ENCODE results near the gene C13orf46.
"Not testable (repeated sequence)": the region's sequence is repeated elsewhere in the genome, so short reads cannot be mapped to it uniquely, and the experiment has no call there.

C13orf46 gene

GRCh38 chr13:113973218-113974164 is at the start of gene C13orf46:
TSS of gene C13orf46 (minus strand) at chr13:113974076. CDS start at chr13:113973997, 79 bp downstream.
- no peak for FAIRE-seq

DNA sequence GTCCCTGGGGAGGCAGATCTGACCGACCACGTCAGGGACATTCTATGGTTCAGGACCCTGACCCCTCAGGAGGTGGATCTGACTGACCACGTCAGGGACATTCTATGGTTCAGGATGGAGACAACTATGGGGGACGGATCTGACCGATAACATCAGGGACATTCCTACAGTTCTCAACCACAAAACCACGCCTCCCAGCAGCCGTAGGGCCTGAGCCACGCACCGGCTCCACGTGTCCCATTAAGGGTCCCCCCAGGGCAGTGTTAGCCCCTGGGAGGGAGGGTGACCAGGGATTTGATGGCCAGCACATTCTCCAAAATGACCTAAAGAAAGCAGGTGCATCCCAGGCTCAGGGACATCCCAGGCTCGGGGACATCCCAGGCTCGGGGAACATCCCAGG is 49.0 kb upstream of the C13orf46 start:
- no peak for FAIRE-seq

- FAIRE-seq: no peak
Observed at GRCh38 chr13:114022309-114022669, 48.4 kb upstream of the C13orf46 start.

DNA sequence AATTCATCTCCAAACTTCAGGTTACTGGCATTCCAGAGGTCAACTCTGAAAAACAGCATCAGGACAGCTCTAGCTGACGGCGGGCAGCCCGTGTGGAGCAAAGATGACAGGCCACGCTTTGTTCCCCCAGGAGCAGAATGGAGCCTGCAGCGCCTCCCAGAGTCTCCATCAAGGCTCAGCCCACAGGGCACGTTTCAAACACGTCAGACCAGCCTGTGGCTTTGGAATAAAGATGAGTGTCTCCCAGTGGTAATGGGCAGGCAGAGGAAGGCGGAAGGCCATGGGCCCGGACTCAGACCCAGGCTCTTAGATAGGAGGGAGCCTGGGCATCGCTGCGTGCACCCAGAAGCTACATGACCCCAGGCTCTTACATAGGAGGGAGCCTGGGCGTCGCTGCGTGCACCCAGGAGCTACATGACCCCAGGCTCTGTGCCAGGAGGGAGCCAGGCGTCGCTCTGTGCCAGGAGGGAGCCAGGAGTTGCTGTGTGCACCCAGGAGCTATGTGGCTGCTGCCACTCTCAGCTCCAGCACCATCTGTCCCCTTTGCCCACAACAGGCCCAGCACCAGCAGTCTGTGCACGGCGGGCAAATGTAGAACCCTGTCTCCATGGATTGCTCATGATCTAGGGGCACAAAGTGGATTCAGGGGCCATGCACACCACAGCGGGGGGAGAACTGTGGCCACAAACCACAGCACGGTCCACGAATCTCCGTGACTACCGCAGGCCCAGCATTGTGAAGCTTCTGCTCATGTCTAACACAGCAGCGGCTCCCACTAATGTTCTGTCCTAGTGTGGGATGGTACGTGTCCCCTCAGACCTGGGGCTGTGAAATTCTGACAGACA is 47.8 kb upstream of the C13orf46 start:
- FAIRE-seq: no peak

GRCh38 chr13:114020750-114021463 is 47.0 kb upstream of the C13orf46 start:
- FAIRE-seq: no peak

DNA sequence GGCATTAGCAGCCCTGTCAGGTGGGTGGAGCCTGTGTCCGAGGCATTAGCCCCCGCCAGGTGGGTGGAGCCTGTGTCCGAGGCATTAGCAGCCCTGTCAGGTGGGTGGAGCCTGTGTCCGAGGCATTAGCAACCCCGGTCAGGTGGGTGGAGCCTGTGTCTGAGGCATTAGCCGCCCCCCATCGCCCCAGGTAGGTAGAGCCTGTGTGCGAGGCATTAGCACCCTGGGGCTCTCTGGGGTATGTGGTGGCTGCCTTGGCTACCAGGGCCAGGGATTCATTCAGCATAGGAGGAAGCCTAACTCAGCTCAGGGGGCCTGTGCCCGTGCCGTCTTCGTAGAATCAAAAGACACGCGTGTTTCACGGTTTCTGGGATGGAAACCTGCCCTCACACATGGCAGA is 46.3 kb upstream of the C13orf46 start:
- not testable (repeated sequence) for FAIRE-seq

DNA sequence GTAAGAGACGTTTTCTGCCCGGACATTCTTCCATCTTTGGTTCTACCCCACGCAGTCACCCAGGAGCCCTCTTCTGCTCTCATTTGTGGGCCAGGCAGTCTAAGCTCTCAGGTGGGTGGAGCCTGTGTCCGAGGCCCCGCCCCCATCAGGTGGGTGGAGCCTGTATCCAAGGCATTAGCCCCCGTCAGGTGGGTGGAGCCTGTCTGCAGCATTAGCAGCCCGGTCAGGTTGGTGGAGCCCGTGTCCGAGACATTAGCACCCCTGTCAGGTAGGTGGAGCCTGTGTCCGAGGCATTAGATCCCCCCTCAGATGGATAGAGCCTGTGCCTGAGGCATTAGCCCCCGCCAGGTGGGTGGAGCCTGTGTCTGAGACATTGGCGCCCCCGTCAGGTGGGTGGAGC is 45.5 kb upstream of the C13orf46 start:
- no peak for FAIRE-seq

DNA sequence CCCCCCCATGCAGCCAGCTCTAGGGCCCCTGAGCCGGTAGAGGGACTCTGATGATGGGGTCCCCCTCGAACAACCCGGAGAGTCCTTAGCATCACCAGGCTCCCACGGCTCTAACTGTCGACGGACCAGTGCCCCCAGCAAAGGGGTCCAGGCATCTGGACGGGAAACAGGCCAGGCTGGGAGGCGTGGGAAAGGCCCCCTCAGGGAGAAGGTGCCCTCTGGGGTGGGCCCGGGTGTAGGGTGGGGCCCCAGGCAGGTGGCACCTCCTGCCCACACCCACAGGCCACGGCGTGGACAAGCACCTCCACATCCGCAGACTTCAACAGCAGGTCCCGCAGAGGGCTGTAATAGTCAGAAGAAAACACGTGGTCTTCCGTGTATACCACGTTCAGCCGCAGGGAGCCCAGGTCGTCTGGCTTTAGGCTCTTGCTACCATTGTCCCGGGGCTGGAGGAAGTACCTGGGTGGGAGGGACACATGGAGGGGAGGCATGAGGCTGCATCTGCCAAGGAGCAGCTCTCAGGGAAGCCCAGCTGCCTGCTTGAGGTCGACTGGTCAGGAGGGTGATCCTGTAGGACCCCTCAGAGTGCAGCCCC is 44.7 kb upstream of the C13orf46 start:
- FAIRE-seq: no peak

- no peak for FAIRE-seq
Observed at GRCh38 chr13:114017966-114018365, 44.1 kb upstream of the C13orf46 start.

DNA sequence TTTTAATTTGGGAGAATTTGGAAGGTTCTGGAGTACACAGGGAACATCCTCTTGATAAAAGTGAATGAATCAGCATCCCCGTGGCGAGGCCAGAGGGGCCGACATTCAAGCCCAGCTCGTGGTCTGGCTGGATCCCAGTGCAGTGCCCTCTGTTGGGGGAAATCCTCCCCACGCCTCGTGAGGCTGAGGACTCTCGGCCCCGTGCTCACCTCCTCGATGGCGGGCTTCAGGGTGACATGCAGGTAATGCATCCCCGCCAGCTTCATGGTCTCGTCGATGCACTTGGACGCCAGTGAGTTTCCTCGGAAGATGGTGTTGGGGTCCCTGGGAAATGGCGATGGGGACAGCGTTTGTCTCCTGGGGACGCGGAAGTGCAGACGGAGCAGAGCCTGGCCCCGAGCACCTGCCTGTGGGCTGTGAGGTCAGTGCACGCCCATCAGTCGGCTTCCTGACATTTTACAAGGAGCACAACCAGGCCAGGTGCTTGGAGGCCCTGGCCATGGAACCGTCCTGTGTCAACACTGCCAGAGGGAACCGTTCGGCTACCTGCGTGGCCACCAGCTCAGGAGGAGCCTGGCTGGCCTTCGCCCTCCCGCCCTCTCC is 43.3 kb upstream of the C13orf46 start:
- FAIRE-seq: no peak

- no peak for FAIRE-seq
Observed at GRCh38 chr13:114016321-114017027, 42.6 kb upstream of the C13orf46 start.

GRCh38 chr13:114015969-114016295 is 42.1 kb upstream of the C13orf46 start:
- FAIRE-seq: no peak

- FAIRE-seq: no peak
Observed at GRCh38 chr13:114015111-114015968, 41.5 kb upstream of the C13orf46 start.

GRCh38 chr13:114013952-114014629 is 40.2 kb upstream of the C13orf46 start:
- no peak for FAIRE-seq

DNA sequence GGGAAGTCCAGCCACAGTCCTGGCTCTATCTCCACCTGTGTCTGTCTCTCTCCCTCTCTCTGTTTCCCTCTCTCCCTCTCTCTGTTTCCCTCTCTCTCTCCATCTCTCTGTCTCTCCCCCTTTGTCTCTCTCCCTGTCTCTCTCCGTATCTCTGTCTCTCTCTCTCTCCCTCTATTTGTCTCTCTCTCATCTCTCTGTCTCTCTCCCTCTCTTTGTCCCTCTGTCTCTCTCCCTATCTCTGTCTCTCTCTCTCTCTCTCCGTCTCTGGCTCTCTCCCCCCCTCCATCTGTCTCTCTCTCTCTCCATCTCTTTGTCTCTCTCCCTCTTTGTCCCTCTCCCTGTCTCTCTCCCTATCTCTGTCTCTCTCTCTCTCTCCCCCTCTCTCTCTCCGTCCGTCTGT is 39.5 kb upstream of the C13orf46 start:
- FAIRE-seq: no peak

GRCh38 chr13:114012921-114013320 is 39.0 kb upstream of the C13orf46 start:
- no peak for FAIRE-seq

DNA sequence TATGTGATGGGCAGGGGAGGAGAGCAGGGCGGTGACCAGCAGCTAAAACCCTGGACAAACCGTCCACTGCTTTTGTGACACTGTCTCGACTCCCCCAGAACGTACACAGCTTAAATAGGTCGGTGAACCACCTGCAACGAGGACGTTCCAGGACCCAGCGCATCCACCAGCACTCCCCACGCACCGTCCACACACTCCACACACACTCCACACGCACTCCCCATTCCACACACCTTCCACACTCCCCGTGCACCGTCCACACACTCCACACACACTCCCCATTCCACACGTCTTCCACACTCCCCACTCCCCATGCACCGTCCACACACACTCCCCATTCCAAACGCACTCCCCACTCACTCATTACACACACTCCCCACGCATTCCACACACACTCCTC is 38.3 kb upstream of the C13orf46 start:
- no peak for FAIRE-seq

- no peak for FAIRE-seq
Observed at GRCh38 chr13:114011226-114011625, 37.4 kb upstream of the C13orf46 start.

DNA sequence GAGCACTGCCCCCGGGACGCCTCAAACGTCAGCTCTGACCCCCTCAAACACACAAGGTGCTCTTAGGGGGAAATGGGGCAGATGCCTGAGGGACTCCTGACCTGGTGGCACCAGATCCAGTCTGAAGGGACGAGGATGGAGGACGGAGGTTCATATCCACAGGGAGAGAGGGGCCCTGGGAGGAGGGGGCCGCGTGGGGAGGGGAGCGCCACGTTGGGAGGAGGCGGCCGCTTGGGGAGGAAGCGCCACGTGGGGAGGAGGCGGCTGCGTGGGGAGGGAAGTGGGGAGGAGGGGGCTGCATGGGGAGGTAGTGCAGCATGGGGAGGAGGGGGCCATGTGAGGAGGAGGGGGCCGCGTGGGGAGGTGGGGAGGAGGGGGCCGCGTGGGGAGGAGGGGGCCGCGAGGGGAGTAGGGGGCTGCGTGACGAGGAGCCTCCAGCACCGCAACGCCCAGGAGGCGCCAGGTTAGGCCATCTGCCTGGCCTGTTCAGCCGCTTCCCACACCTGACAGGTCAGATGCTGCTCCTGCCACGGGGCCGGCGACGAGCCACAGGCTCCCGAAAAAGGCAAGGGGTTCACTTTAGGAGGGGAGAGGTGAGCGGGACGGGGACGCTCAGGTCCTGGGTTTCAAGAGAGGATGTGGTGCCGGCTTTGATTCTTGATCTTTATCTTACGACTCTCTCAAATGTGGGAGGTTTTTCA is 36.7 kb upstream of the C13orf46 start:
- FAIRE-seq: no peak
